ENCODE measurements around the gene RUNX1.
A peak's percentile ranks its signal among the peaks of the same experiment; 100 is the strongest.

The RUNX1 gene

DNA sequence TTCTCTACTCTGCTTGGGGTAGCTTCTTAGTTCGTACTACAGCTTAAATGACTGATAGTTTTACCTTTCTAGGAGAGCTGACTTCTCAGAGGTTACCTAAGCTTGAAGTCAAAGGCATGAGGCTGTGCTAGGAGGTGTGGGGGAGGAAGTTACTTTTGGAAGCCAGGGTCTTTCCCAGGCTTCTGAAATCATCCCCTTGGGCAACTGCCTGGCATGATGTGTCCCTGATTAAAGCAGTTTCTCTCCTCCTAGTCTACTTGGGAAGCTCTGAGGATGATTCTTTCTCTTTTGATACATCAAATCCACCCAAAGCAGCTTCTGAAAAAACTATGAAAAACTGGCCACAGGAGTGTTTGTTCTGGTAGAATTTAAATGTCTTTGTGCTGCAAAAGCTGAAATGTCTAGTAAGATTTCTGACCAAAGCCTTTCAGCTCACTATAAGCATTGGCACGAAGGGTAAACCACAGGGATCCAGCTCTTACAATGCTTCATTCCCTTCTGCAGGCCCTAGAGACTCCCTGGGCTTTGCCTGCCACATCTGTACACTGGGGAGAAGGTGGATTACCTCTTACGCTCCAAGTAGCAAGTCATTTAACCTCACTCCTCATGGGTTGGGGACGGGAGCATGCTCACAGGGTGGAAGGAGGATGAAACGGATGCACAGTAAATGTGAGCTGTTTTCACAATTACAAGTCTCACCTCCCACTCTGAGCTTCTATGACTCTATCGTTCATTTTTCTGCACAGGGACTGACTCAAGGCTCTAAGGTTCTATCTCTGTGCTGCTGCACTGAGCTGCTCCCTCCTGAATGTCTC is 59.6 kb downstream of the RUNX1 start:
- no peak for DNase-seq

DNA sequence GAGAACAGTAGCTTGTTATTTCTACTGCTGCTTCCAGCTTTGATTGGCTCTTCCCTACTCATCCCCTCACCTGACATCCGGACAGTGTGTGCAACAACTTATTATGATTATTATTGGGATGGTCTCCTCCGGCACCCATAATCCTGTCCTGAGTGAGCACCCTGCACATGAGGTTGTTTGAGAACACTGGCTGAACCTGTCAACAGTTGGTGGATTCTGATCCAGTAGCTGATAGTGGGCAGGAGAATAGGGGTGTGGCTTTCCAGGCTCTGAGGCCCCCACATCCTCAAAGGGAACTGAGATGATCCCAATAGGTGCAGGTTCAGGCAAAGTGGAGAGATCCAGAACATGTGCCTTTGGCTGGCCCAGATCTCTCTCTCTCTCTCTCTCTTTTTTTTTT is 60.5 kb downstream of the RUNX1 start:
- DNase-seq, result no peak

DNA sequence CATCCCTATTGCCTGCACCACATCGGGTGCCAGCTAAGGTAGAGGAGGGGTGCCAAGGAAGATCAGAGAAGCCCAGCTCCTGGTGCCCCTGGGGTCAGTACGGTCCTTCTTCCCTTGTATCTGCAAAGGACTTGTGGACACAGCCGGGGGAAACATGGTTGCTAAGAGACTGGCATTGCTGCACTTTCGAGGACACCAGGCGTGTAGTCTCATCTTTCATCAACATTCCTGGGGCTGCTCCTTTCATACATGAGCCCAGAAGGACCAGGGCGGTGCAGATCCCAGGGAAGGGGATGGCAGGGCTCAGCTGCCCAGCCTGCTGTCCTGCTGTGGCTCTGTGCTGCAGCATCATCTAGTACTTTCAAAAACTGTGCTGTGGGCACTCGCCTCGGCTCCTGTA is 61.0 kb downstream of the RUNX1 start:
- DNase-seq, result no peak

DNA sequence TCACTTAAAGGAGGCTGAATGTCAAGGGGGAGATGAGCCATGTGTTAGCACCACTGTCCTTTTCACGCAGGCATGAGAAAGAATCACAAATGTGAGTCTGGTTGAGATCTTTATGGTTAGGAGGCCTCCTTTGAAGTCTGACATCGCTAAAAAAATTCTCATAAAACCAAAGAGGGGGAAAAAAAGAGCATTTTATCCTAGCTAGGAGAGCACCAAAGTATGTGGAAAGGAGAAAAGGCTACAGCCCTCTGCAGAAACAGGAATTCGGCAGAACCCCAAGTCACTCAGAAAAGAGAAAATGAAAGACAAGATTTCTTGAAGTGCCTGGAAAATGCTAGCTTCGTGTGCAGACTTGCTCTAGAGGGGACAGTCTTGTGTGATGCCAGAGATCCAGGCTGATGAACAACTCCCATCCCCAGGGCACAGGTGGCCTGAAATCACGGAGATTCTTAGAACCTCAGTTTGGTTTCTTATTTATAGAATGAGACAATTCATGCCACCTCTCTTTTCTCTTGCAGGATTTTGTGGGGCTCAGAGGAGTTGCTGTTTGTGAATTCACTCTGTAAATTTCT is 61.5 kb downstream of the RUNX1 start:
- no peak for DNase-seq

DNA sequence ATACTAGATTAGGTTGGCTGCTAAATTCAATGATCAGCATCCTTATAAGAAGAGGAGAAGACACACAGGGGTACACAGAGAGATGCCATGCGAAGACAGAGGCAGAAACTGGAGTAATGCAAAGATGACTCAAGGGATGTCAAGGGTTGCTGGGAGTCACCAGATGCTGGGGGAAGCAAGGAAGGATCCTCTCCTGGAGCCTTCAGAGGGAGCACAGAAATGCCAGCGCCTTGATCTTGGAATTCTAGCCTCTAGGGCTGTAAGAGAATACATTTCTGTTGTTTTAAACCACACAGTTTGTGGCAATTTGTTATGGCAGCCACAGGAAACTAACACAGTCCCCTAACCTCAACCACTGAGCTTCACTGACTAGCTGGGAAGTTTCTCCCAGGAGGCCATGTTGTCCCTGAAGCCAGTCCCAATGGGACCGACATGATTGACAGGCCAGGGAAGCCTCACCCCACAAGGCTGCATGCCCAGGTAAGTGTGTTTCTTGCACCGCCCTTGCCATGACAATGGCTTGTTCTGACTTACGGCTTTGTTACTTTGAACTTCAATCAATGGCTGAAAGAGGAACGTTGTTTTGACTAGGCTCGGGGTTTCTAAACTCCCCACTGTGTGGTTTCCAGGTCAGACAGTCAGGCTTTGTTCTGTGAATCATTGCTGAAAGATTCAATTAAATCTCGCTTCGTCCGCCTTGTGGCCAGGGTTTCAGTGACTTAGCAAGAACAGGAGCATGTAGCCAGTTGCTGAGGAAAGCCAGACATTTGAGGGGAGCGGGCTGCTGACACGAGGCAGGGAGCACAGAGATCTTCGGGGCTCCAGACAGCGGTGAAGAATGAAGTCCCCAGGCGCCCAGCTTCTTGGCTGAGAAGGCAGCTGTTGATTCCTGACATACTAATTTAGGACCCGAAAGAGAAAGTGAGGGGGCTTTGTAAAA is 62.3 kb downstream of the RUNX1 start:
- DNase-seq, result no peak

DNA sequence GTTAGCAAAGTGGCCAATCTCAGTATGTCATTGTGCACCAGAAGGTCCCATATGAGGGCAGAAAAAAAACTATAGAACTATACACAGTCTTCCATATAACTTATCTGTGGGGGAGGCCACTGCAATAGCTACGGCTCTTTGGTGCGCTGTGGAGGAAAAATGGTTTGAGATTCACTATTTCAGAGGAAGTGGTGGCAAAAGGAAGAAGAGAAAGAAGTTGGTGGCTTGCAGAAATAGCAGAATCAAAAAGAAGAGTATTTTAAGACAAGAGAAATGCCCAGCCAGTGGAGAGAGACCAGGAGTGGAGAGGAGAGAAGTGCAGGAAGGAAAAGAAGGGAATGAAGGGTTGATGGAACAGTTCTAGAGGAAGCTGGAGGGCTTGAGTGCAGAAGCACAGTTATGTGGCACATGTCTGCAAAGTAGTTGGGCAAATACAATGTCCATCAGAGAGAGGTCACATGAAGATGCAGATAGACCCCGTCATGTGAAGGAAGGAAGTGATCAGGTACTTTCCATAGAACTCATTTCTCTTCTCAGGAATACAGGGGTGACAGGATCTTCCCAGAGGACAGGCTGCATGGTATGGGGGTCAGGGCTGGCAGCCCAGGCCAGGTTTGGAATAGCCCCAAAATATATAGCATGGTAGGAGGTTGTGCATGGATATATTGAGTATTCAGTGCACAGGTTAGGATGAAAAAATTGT is 64.6 kb downstream of the RUNX1 start:
- DNase-seq, result no peak

DNA sequence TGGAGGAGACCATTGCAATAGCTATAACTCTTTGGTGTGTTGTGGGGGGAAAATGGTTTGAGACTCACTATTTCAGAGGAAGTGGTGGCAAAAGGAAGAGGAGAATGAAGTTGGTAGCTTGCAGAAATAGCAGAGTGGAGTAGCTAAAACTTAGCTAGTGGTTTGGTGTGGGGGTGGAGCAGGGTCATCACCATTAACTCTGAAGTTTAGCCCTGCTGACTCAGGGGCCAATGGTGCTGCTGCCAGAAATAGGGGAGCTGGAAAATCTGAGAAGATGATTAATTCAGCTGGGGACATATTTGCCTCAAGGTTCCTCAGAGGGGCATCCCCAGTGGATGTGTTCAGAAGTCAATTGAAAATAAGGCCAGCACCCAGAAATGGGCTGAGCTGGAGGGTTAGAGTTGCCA is 65.4 kb downstream of the RUNX1 start:
- DNase-seq, result peak; percentile 18 to 30

DNA sequence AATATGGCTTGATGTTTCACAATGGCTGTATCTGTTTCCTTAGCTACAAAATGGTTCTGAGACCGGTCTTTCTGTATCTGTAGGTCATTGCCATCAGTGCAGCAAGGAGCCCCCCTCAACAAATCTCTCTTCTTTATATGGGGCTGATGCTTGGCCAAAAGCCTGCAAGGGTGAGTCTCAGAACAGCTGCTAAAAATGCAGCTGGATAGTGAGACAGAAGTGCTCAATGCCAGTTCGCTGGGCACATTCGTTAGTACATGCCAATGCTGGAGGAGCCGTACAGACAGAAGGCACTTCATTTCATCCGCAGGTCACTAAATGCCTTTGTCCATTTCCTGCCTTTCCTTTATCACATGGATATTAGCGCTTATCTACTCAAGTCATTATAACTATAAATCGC is 67.3 kb downstream of the RUNX1 start:
- DNase-seq, result no peak

DNA sequence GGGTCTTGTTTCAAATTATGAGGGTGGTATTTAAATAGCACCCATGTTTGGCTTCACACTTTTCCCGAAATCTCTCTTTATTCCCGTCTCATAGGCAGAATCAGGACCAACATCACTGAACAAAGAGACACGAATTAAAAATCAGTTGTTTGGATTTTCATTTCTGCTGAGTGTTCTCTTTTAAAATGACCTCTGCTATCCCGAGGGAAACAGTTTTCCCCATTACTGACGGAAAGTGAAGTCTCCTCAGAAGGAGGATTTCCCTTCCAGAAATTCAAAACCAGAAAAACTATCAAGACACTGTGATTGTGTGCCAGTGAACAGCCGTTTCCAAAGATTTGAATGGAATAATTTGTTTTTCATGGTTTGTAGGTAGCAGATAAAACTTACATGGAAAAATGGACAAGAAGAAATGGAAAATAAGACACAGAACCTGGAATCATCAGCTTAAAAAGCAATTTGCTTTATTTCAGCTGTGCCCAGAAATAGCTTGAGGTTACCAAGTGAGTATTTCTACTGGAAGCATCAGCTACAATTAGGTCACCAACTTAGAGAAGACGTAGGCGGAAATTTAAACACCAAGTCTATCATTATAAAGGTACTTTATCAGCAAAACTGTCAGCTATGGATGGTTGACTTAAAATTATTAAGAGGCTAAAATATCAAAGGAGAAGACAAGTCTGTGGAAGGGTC is 68.5 kb downstream of the RUNX1 start:
- no peak for DNase-seq

DNA sequence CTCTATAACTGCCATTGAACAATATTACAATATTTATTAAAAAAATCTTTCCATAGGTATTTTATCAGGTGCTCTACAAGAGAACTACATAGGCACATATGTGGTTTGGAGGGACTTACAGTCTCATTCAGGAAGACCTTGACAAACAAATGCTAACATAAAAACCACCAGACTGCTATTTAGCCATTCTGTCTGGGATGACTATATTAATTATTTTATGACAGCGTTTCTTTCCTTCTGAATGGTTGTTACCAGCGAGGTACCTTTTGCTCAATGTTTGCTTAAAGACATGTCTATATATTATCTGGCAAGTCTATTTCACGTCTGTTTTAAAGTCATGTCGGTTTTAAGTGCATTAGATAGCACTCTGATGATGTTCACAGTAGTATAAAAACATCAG is 69.7 kb downstream of the RUNX1 start:
- DNase-seq, result no peak

DNA sequence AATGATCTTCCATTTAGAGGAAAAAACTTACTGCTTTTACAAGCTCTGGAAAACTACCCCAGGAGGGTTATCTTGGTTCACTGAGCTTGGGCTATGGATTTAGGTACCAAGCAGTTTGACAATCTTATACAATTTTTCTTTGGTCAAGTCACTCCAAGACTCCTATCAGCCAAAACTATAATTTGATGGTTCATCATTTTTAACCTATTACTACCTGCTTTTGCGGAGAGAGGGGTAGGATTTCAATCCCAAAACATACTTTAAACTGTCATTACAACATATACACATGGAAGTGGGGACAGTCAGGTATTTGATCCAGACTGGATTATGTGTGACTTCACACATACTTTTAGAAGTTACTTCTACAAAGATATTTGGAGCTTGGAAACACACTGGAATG is 71.8 kb downstream of the RUNX1 start:
- DNase-seq, result no peak

DNA sequence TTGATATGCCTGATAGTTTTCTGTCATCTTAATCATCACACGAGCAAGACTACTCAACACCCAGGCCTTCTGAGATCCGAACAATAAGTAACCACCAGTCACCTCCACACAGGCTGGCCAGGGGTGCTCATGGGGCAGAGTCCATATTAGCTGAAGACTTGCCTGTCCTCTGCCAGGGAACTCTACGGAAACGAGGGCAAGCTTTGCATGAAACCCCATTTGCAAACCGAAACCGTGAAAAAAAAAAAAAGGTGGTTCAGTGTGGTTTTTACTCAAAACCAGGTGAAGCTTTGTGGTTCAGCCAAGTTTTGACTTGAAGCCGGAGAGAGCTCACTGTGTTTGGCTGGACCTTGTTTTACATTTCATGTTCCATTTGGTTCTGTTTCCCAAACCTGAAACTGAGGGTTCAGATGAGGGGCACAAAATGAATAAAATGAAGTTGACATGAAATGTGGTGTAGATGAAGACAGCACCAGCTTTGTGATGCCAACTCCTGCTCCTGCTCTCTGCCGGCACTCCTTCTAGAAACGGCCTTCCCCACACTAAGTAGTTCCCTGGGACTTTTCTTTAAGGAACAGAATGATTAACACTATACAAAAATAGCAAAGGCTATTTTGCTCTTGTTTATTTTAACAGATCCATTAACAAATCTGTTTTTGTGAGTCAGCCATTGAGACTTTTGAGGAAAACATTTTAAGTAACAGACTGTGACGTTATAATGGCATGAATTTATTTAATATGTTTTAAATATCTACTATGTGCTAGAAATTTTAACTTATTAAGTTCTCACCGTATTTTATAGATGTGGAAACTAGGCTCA is 74.7 kb downstream of the RUNX1 start:
- no peak for DNase-seq

DNA sequence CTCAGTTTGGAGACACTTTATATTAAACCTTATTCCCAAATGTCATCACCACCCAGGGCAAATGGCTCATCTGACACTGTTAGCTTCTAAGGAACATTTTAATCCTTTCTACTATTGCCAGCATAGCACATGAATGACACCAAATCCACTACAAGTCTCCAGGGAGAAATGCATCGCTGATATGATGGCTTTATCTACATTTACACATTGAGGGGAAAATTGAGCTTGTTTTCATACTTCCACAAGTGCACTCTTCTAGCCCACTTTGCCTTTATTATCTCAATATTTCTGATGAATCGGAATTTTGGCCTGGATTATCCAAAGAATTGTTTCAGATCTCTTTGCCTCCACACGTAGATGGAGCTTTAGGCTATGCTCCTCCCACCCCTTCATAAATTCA is 75.4 kb downstream of the RUNX1 start:
- DNase-seq, result no peak

DNA sequence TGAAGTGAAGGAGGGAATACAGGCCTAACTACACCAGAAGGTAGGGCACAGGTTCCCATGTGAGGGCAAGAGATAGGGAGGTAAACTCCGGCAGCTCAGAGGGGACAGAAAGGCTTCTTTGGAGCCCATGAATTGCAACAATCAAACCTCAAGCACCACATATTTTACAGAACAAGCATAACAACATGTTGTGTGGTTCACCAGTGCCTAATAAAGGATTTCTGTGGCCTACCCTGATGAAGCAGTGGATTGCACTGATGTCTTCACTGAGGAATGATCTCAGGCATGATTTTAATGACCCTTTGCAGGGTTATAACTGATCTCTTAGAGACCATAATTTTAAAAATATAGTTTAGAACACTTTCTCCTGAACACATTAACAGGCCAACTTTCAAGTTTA is 77.4 kb downstream of the RUNX1 start:
- DNase-seq, result no peak

DNA sequence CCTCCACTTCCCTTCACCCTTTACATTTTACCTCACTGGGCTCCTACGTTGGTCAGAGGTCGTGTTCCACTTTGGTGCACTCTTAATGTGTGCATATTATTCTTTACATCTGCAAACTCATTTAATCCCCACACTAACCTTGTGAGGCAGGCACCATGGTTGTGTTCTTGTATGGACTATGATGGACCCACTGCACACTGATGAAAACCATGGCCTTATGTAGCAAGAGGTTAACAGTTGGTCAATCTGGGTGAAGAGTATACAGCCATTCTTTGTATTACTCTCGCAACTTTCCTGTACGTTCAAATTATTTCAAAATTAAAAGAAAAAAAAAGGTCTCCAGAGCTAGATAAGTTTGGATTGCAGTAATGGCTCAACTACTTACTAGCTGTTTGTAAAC is 78.5 kb downstream of the RUNX1 start:
- peak; percentile 20 to 22 for DNase-seq

DNA sequence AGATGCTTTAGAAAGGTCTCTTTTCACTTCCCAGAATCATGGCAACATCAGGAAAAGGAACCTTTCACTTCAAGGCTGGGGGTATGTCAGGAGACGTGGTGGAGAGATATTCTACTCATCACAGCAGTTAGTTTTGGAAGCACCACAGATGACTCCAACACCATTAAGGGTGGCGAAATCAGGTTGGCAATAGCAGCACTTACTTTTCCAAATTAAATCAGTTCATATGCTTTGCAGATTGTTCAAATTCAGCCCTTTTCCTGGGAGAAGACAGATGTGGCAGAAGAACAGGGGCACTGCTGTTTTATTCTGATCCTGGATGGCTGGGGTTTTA is 79.0 kb downstream of the RUNX1 start:
- no peak for DNase-seq

DNA sequence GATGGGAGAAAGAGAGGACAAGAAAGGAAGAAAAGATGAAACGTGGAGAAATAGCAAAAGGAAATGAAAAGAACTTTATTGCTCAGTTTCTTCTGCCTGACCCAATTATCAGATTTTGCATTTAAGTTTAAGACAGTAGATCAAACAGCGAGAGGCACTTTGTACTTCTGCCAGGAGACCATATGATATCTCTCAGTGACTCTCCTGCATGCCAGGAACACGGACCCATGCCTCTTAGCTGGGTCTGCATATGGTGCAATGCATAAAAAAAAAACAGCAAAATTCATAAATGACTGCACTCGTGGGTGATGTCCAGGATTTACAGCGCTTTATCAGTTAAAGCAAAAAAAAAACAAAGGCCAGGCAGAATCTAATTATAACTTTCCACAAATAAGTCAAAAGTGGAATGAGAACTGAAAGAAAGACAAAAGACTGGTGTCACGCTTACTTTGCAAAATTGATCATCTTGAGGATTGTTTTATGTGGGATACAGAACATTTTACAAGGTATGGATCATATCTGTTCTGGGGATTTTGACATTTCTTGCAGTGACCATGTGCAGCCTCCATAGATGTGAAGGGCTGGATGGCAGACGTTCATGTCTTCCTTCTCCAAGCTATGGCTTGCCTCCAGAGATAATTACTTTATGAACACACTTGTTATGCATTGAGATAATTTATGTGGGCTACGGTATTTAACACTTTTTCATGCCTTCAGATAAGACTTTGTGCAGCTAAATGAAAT is 79.5 kb downstream of the RUNX1 start:
- DNase-seq, result no peak

DNA sequence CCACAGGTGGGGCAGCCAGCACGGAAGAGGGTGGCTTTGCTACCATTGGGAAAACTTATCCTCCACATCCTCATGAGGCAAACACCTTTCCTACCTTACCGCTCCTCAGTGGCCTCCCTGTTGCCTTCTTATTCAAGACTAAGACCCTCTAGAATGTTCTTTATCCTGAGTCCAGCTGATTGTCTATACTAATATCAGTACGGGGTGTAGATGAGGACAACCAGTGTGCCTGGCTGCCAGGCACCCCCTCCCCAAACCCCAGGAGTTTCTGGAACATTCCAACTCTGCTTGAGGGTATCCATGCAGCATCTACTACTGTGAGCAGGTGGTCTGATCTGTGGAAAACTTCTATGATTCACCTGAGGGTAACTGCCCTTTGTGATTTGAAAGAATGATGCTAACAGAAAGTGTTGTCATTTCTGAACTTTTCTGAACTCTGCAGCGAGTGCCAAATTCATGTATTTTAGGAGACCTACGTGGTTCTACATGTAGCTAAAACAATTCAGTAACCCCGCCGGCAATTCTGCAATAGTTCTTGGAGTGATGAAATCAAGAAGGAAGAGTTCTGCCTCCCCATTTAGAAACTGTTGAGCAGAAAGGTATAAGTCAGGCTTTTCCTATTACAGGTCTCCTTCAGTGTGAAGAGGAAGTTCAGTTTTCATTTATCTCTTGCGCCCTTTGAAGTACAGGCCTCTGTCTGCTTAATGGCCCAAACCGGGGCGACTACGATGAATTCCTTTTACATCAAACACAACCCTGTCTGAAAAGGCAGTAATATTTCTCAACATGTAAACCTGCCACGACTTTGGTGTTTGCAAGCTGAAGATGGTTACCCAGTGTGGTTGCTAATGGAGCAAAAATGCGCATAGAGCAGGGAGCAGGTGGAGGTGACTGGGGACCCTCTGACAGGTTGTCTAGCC is 80.4 kb downstream of the RUNX1 start:
- peak; percentile 72 to 73 for DNase-seq

DNA sequence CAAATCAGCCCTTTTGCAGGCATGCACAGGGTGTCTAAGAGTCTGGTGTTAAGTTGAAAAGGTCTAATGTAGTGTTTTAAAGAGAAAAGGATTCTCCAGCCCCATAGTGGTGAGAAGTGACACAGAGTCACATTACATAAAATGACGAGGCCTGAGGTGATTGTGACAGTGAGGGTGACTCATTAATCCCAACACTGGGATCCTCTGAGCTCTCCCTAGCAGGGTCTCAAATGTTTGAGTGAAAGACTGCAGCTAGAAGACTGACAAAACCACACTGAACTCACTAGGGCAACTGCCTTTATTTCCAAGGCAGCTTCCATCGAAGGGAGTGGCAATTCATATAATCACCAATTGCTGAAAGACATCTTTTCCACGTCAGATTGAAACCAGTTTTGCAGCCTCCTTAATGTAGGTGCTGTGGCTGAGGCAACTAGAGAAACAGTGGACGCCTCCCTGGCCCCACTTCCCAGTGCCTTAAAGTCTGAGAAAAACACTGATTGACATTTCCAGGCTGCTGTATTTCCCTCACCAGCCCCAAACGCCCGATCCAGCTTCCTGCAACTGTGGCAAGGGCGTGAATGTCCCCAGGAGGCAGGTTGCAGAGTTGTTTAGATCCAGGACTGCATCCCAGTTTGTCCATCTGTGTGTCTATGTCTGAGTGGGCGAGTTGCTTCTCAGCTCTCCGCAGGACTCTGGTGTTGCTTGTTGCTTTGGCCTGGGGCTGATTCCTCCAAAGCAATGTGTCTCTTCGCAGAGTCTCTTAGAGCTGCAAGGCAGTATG is 81.4 kb downstream of the RUNX1 start:
- no peak for DNase-seq

All from AML-193 (cell line).